Colonic mucosa (tissue), 4 donors: ENCODE data around the gene ABAT. TPM values are rescaled to one million over a fixed set of nuclear protein-coding genes. Genes with fewer than 3 reads are reported as not detected.
"Not testable (repeated sequence)": the region's sequence is repeated elsewhere in the genome, so short reads cannot be mapped to it uniquely, and the experiment has no call there.

Experiments used
- DNase-seq: peaks from one replicate; pipeline ENCODE4 v3.0.0-alpha.2; 2020
- H3K27ac ChIP-seq: fragments of 200-600 bp; one replicate; pipeline ENCODE4 v1.8.0; 2021
- H3K27me3 ChIP-seq: fragments of 200-600 bp; one replicate; pipeline ENCODE4 v1.8.0; 2021
- H3K36me3 ChIP-seq: fragments of 200-600 bp; one replicate; pipeline ENCODE4 v1.8.0; 2021
- H3K4me1 ChIP-seq: fragments of 200-600 bp; one replicate; pipeline ENCODE4 v1.8.0; 2021; ENCODE audit warnings: mild to moderate bottlenecking
- H3K4me3 ChIP-seq: fragments of 200-600 bp; one replicate; pipeline ENCODE4 v1.8.0; 2021
- H3K9ac ChIP-seq, 2 donors: one replicate each; pipeline ENCODE4 v1.7.0; 2013; ENCODE audit warnings: control low read depth in 2 of 2, low read depth in 2 of 2, low read length in 2 of 2
- H3K9me3 ChIP-seq: fragments of 200-600 bp; one replicate; pipeline ENCODE4 v1.8.0; 2021
- CTCF ChIP-seq: fragments of 200-600 bp; IDR thresholded peaks from one replicate; pipeline ENCODE4 v1.8.0; 2022; ENCODE audit warnings: antibody characterized with exemption, mild to moderate bottlenecking
- intact Hi-C: fragments of 100-400 bp; cut with DNase I; formaldehyde crosslinking; loops from one replicate; pipeline ENCODE4 v1.14.1; 2022
- total RNA-seq, 2 donors: library from RNA; stranded (reverse); fragmentation: NEBNext Ultra II Directional in 1 of 2; extraction: Animal tissue kit (Norgen Biotek cat#: 25700) in 1 of 2; gene quantifications; one replicate each; pipeline ENCODE4 v1.2.1, GENCODE V29; 2021
- donor health status: healthy.
- donor health status: DM: no; HTN: no; CAD: no.
- donor health status: DM: no; HTN: no; CAD: no.

ABAT gene
- total RNA-seq, 2 donors from 2014 or later: 12.9 to 25.6 TPM

GRCh38 chr16:8801701-8802100 is 127.3 kb downstream of the ABAT start:
- DNase-seq: peak; percentile 31
- H3K4me3 ChIP-seq: no peak overlapping the region
- no peak overlapping the region for H3K9ac ChIP-seq
- no peaks in the 10 kb centered on the region for H3K27me3 ChIP-seq
- peak overlapping the region; percentile 34 for H3K27ac ChIP-seq
- H3K9me3 ChIP-seq: no peaks in the 10 kb centered on the region
- H3K36me3 ChIP-seq: peaks cover 27% of the 10 kb centered on the region
- TF ChIP-seq CTCF: no peak
- H3K4me1 ChIP-seq: peaks cover 14% of the 10 kb centered on the region
- intact Hi-C loops: loop anchor here (10.0 kb wide), 1 partner anchor 53 kb away; no protein-coding TSS in a partner anchor

GRCh38 chr16:8803733-8804132 is 129.3 kb downstream of the ABAT start:
- not testable (repeated sequence) for H3K27me3 ChIP-seq, H3K27ac ChIP-seq, H3K9ac ChIP-seq, DNase-seq, H3K4me3 ChIP-seq, H3K9me3 ChIP-seq
- Histone ChIP-seq H3K36me3 (peaks cover 45% of the 10 kb centered on the region), H3K4me1 (peaks cover 14% of the 10 kb centered on the region)
- intact Hi-C loops: loop anchor here (10.0 kb wide), 1 partner anchor 51 kb away; no protein-coding TSS in a partner anchor

- no peaks in the 10 kb centered on the region for H3K9me3 ChIP-seq
- TF ChIP-seq CTCF: no peak
- H3K27ac ChIP-seq: no peak overlapping the region
- peaks cover 45% of the 10 kb centered on the region for H3K36me3 ChIP-seq
- peaks cover 8% of the 10 kb centered on the region for H3K4me1 ChIP-seq
- H3K27me3 ChIP-seq: no peaks in the 10 kb centered on the region
- no peak for DNase-seq
- intact Hi-C loops: loop anchor here (10.0 kb wide), 1 partner anchor 50 kb away; no protein-coding TSS in a partner anchor
- H3K9ac ChIP-seq: no peak overlapping the region
- H3K4me3 ChIP-seq: no peak overlapping the region
Measured at GRCh38 chr16:8804313-8804712, 129.9 kb downstream of the ABAT start.

GRCh38 chr16:8806272-8806983 is 132.0 kb downstream of the ABAT start:
- H3K4me1 ChIP-seq: no peaks in the 10 kb centered on the region
- no peaks in the 10 kb centered on the region for H3K27me3 ChIP-seq
- H3K9ac ChIP-seq: no peak overlapping the region
- peaks cover 53% of the 10 kb centered on the region for H3K36me3 ChIP-seq
- no peaks in the 10 kb centered on the region for H3K9me3 ChIP-seq
- intact Hi-C loops: loop anchor here (10.0 kb wide), 1 partner anchor 48 kb away; no protein-coding TSS in a partner anchor
- DNase-seq: no peak
- no peak overlapping the region for H3K27ac ChIP-seq
- H3K4me3 ChIP-seq: no peak overlapping the region
- TF ChIP-seq CTCF: no peak

GRCh38 chr16:8807189-8807588 is 132.8 kb downstream of the ABAT start:
- no peak for TF ChIP-seq CTCF
- H3K4me1 ChIP-seq: no peaks in the 10 kb centered on the region
- no peak overlapping the region for H3K9ac ChIP-seq
- no peaks in the 10 kb centered on the region for H3K27me3 ChIP-seq
- no peaks in the 10 kb centered on the region for H3K9me3 ChIP-seq
- H3K36me3 ChIP-seq: peaks cover 56% of the 10 kb centered on the region
- no peak overlapping the region for H3K27ac ChIP-seq
- H3K4me3 ChIP-seq: no peak overlapping the region
- intact Hi-C loops: loop anchor here (10.0 kb wide), 1 partner anchor 48 kb away; no protein-coding TSS in a partner anchor
- DNase-seq: no peak

- intact Hi-C loops: loop anchor here (10.0 kb wide), 1 partner anchor 47 kb away; no protein-coding TSS in a partner anchor
- no peak for DNase-seq
- no peaks in the 10 kb centered on the region for H3K4me1 ChIP-seq
- no peak overlapping the region for H3K27ac ChIP-seq
- H3K9ac ChIP-seq: no peak overlapping the region
- no peak overlapping the region for H3K4me3 ChIP-seq
- no peak for TF ChIP-seq CTCF
- peaks cover 48% of the 10 kb centered on the region for H3K36me3 ChIP-seq
- no peaks in the 10 kb centered on the region for H3K9me3 ChIP-seq
- no peaks in the 10 kb centered on the region for H3K27me3 ChIP-seq
Measured at GRCh38 chr16:8808009-8808408, 133.6 kb downstream of the ABAT start.
